ENCODE data around the gene BCAS1. TPM values are rescaled to one million over a fixed set of nuclear protein-coding genes. Genes with fewer than 3 reads are reported as not detected.

The BCAS1 gene
- total and polyA plus RNA-seq, 2 donors (not counting 1 experiment from before 2014, with no cell fraction given) = 0.97 to 1.1 TPM

DNA sequence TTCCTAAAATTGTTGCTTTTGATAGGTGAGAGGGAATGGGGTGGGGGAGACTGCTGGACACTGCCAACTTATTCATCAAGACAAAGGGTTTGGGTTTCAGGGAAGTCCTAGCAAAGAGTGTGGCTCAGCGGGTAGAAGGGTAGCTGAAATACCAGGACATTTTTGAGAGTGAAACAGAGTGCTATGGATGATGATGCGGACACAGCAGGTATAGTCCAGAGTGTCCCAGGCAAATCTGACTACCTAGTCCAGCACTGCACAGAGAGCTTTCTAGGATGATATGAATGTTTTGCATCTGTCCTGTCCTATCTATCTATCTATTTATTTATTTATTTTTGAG is 154.3 kb downstream of the BCAS1 start:
- no peak for TF ChIP-seq EZH2 (IDR thresholded peaks at IDR 0.05; ENCODE audit: borderline replicate concordance, insufficient read depth, low read depth, low read length, poor library complexity, severe bottlenecking)
- TF ChIP-seq, protein P1, sequence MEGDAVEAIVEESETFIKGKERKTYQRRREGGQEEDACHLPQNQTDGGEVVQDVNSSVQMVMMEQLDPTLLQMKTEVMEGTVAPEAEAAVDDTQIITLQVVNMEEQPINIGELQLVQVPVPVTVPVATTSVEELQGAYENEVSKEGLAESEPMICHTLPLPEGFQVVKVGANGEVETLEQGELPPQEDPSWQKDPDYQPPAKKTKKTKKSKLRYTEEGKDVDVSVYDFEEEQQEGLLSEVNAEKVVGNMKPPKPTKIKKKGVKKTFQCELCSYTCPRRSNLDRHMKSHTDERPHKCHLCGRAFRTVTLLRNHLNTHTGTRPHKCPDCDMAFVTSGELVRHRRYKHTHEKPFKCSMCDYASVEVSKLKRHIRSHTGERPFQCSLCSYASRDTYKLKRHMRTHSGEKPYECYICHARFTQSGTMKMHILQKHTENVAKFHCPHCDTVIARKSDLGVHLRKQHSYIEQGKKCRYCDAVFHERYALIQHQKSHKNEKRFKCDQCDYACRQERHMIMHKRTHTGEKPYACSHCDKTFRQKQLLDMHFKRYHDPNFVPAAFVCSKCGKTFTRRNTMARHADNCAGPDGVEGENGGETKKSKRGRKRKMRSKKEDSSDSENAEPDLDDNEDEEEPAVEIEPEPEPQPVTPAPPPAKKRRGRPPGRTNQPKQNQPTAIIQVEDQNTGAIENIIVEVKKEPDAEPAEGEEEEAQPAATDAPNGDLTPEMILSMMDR (IDR thresholded peaks at IDR 0.05) = no peak
- Mint-ChIP-seq H3K27ac (peak overlapping the region; percentile 90), H3K4me1 (peaks cover 44% of the 10 kb centered on the region), H3K4me3 (peak overlapping the region; percentile 94), H3K27me3 (no peaks in the 10 kb centered on the region), H3K9me3 (ENCODE audit: insufficient read depth) (no peaks in the 10 kb centered on the region)
- no peaks in the 10 kb centered on the region for H3K36me3 ChIP-seq (replicated peaks in 1 of 2; ENCODE audit: control extremely low read depth in 1 of 2, control insufficient read depth in 1 of 2, extremely low read depth in 1 of 2, insufficient read depth in 2 of 2, low read length in 1 of 2)
- 13% methylated on average over 1 of the region's 2 CpGs for WGBS (ENCODE audit: insufficient coverage)
- H4K20me1 ChIP-seq (ENCODE audit: control insufficient read depth, insufficient read depth, low read length, poor library complexity, severe bottlenecking) = no peaks in the 10 kb centered on the region
- peak overlapping the region; percentile 86 for H3K4me2 ChIP-seq (replicated peaks; ENCODE audit: low read depth, low read length, poor library complexity, severe bottlenecking)
- H3K4me3 ChIP-seq (ENCODE audit: control extremely low read depth in 1 of 5, extremely low read depth in 1 of 5, insufficient read depth in 1 of 5, low read depth in 2 of 5, low read length in 4 of 5) = peak overlapping the region in 2 of 5 experiments; percentile 73 to 83
- no peaks in the 10 kb centered on the region for H3K79me2 ChIP-seq (ENCODE audit: control insufficient read depth, insufficient read depth, low read length)
- H3K27me3 ChIP-seq (replicated peaks in 1 of 4; ENCODE audit: control extremely low read depth in 1 of 4, control insufficient read depth in 3 of 4, insufficient read depth in 4 of 4, low read length in 3 of 4) = no peaks in the 10 kb centered on the region
- ChIA-PET CTCF (interaction anchor here (0.6 to 22.3 kb wide), 54 partner anchors 9 to 915 kb away, joined by 3 to 593 read pairs (median 5); partner anchors contain the start of gene ZNF217), POLR2A (interaction anchor here (0.6 to 3.2 kb wide), 9 partner anchors 10 to 515 kb away, joined by 3 to 20 read pairs (median 5); partner anchors contain the start of gene ZNF217)
- intact Hi-C loops (cut with micrococcal nuclease) = loop anchor here (1.0 to 10.0 kb wide), 3 partner anchors 24 to 184 kb away; no protein-coding TSS in a partner anchor
- H3K27ac ChIP-seq (ENCODE audit: low read length in 2 of 2) = peak overlapping the region in 1 of 2 donors; percentile 68
- no peak for DNase-seq
- H3K4me1 ChIP-seq (ENCODE audit: control insufficient read depth in 2 of 2, insufficient read depth in 2 of 2, low read length in 2 of 2) = peaks cover 17 to 41% of the 10 kb centered on the region in 2 donors
- H2AFZ ChIP-seq (ENCODE audit: insufficient read depth, low read depth, low read length, poor library complexity, severe bottlenecking) = peak overlapping the region; percentile 89
- H3K9ac ChIP-seq (ENCODE audit: low read length) = peak overlapping the region; percentile 73
- ATAC-seq (ENCODE audit: low read depth) = peak; percentile 12
- no peaks in the 10 kb centered on the region for H3K9me3 ChIP-seq (ENCODE audit: control extremely low read depth in 1 of 3, control insufficient read depth in 2 of 3, insufficient read depth in 1 of 3, low read length in 2 of 3)

DNA sequence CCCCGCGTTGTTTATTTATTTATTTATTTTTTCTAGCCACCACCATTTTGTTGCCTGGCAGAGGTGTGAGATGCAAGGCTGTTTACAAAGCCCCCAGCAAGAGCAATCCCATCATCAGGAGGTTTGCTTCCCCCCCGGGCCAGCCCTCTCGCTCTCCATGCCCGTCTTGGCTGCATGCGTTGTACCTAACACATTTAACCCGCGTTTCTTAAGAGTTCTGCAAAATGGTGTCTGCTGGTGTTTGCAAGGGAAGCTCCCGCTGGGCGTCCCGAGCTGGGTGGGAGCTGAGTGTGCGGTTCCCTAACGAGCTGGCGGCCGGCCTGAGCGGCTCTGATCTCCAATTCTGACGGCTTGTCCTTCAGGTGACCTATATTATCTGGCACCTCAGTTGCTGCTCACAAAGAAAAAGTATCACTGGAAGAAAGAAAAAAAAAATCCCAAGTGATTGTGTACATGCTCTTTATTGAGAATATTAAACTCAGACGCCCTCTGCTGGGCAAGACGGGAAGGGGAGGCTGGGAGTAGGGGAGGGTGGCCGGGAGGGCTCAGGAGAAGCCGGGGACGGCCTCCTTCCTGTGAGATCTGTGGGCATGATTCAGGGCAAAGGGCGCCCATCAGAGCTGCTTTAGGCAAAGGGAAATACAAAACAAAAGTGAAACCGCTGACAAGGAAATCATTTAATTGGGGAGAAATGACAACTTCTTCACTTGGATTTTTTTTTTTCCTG is 154.8 kb downstream of the BCAS1 start:
- Histone ChIP-seq H3K36me3 (replicated peaks in 1 of 2; ENCODE audit: control extremely low read depth in 1 of 2, control insufficient read depth in 1 of 2, extremely low read depth in 1 of 2, insufficient read depth in 2 of 2, low read length in 1 of 2) (no peaks in the 10 kb centered on the region), H3K27ac (ENCODE audit: low read length in 2 of 2) (peak overlapping the region; percentile 45 to 68), H3K79me2 (ENCODE audit: control insufficient read depth, insufficient read depth, low read length) (peaks cover 2% of the 10 kb centered on the region), H2AFZ (ENCODE audit: insufficient read depth, low read depth, low read length, poor library complexity, severe bottlenecking) (peak overlapping the region; percentile 89), H3K4me2 (replicated peaks; ENCODE audit: low read depth, low read length, poor library complexity, severe bottlenecking) (peak overlapping the region; percentile 86), H3K9ac (ENCODE audit: low read length) (peak overlapping the region; percentile 73), H3K27me3 (replicated peaks in 1 of 4; ENCODE audit: control extremely low read depth in 1 of 4, control insufficient read depth in 3 of 4, insufficient read depth in 4 of 4, low read length in 3 of 4) (no peaks in the 10 kb centered on the region), H3K9me3 (ENCODE audit: control extremely low read depth in 1 of 3, control insufficient read depth in 2 of 3, insufficient read depth in 1 of 3, low read length in 2 of 3) (no peaks in the 10 kb centered on the region), H3K4me1 (ENCODE audit: control insufficient read depth in 2 of 2, insufficient read depth in 2 of 2, low read length in 2 of 2) (peaks cover 17 to 38% of the 10 kb centered on the region in 2 donors), H3K4me3 (ENCODE audit: control extremely low read depth in 1 of 5, extremely low read depth in 1 of 5, insufficient read depth in 1 of 5, low read depth in 2 of 5, low read length in 4 of 5) (peak overlapping the region; percentile 69 to 83 (median 74)), H4K20me1 (ENCODE audit: control insufficient read depth, insufficient read depth, low read length, poor library complexity, severe bottlenecking) (no peaks in the 10 kb centered on the region)
- TF ChIP-seq, protein P1 (IDR thresholded peaks at IDR 0.05) = peak; percentile 86
- no peak for TF ChIP-seq EZH2 (IDR thresholded peaks at IDR 0.05; ENCODE audit: borderline replicate concordance, insufficient read depth, low read depth, low read length, poor library complexity, severe bottlenecking)
- H3K27ac Mint-ChIP-seq = peak overlapping the region; percentile 90
- 0% methylated on average over 18 of the region's 24 CpGs for WGBS (ENCODE audit: insufficient coverage)
- H3K4me1 Mint-ChIP-seq = peaks cover 40% of the 10 kb centered on the region
- no peaks in the 10 kb centered on the region for H3K9me3 Mint-ChIP-seq (ENCODE audit: insufficient read depth)
- peak overlapping the region; percentile 94 for H3K4me3 Mint-ChIP-seq
- ChIA-PET POLR2A (interaction anchor here (0.6 to 3.2 kb wide), 11 partner anchors 10 to 514 kb away, joined by 3 to 20 read pairs (median 4); partner anchors contain the start of gene ZNF217), CTCF (interaction anchor here (0.5 to 22.3 kb wide), 66 partner anchors 8 to 914 kb away, joined by 3 to 593 read pairs (median 5); partner anchors contain the start of gene ZNF217)
- peak; percentile 91 for DNase-seq
- intact Hi-C loops (cut with micrococcal nuclease) = loop anchor here (1.0 to 10.0 kb wide), 8 partner anchors 11 to 337 kb away; no protein-coding TSS in a partner anchor
- ATAC-seq (ENCODE audit: low read depth) = peak; percentile 94
- H3K27me3 Mint-ChIP-seq = no peaks in the 10 kb centered on the region

Data from B cell (primary cell).